Astrocyte (in vitro differentiated cells and primary cell): ENCODE measurements around the gene KIRREL3. TPM values are rescaled to one million over a fixed set of nuclear protein-coding genes. Genes with fewer than 3 reads are reported as not detected.
A peak's percentile ranks its signal among the peaks of the same experiment; 100 is the strongest.

Experiments used
- DNase-seq: peaks from one replicate; pipeline ENCODE4 v3.0.0-alpha.2; 2010; ENCODE audit warnings: low read depth
- FAIRE-seq: peaks from 2 replicates; lab custom pipeline; 2011; peaks lifted over from hg19 to GRCh38; lab: Jason Lieb, UNC
- H2AFZ ChIP-seq: 2 replicates; pipeline ENCODE4 v1.6.0; 2012; ENCODE audit warnings: low read depth, low read length, inconsistent platforms
- H3K27ac ChIP-seq: 2 replicates; pipeline ENCODE4 v1.5.1; 2011; ENCODE audit warnings: low read depth, low read length, inconsistent platforms
- H3K27me3 ChIP-seq: 2 replicates; pipeline ENCODE4 v1.6.0; 2011; ENCODE audit warnings: low read length, inconsistent platforms; ENCODE audit not compliant: insufficient read depth
- H3K36me3 ChIP-seq: 2 replicates; pipeline ENCODE4 v1.5.1; 2011; ENCODE audit warnings: low read length, inconsistent platforms; ENCODE audit not compliant: insufficient read depth
- H3K4me1 ChIP-seq: 2 replicates; pipeline ENCODE4 v1.5.1; 2011; ENCODE audit warnings: low read length, inconsistent platforms; ENCODE audit not compliant: insufficient read depth
- H3K4me2 ChIP-seq: 2 replicates; pipeline ENCODE4 v1.6.0; 2012; ENCODE audit warnings: low read length, inconsistent platforms
- H3K4me3 ChIP-seq: 2 replicates; pipeline ENCODE4 v1.5.1; 2011; ENCODE audit warnings: low read depth, mild to moderate bottlenecking, low read length, inconsistent platforms; ENCODE audit not compliant: insufficient read depth
- H3K79me2 ChIP-seq: 2 replicates; pipeline ENCODE4 v1.6.0; 2012; ENCODE audit warnings: mild to moderate bottlenecking, low read length, inconsistent platforms; ENCODE audit not compliant: insufficient read depth
- H3K9ac ChIP-seq: 2 replicates; pipeline ENCODE4 v1.6.0; 2012; ENCODE audit warnings: mild to moderate bottlenecking, low read length, inconsistent platforms
- H3K9me3 ChIP-seq: 2 replicates; pipeline ENCODE4 v1.5.1; 2012; ENCODE audit warnings: low read depth, mild to moderate bottlenecking, low read length, inconsistent platforms; ENCODE audit not compliant: insufficient read depth
- H4K20me1 ChIP-seq: 2 replicates; pipeline ENCODE4 v1.6.0; 2012; ENCODE audit warnings: low read length, inconsistent platforms; ENCODE audit not compliant: insufficient read depth
- H3K27ac Mint-ChIP-seq: one replicate; pipeline ENCODE4 v1.8.0; 2021; ENCODE audit warnings: mild to moderate bottlenecking, mixed read lengths; ENCODE audit not compliant: unreplicated experiment
- H3K27me3 Mint-ChIP-seq: one replicate; pipeline ENCODE4 v1.8.0; 2021; ENCODE audit warnings: low read depth, mixed read lengths; ENCODE audit not compliant: unreplicated experiment
- H3K36me3 Mint-ChIP-seq: one replicate; pipeline ENCODE4 v1.8.0; 2021; ENCODE audit warnings: low read depth, mixed read lengths; ENCODE audit not compliant: unreplicated experiment
- H3K4me1 Mint-ChIP-seq: one replicate; pipeline ENCODE4 v1.8.0; 2021; ENCODE audit warnings: low read depth, mixed read lengths; ENCODE audit not compliant: unreplicated experiment
- H3K4me3 Mint-ChIP-seq: one replicate; pipeline ENCODE4 v1.8.0; 2021; ENCODE audit warnings: mild to moderate bottlenecking, moderate library complexity, mixed read lengths; ENCODE audit not compliant: unreplicated experiment
- H3K9me3 Mint-ChIP-seq: one replicate; pipeline ENCODE4 v1.8.0; 2021; ENCODE audit warnings: mild to moderate bottlenecking, mixed read lengths; ENCODE audit not compliant: unreplicated experiment
- CTCF ChIP-seq: IDR thresholded peaks from 2 replicates; pipeline ENCODE4 v1.5.1; 2011; ENCODE audit warnings: low read depth, mild to moderate bottlenecking, inconsistent platforms, low read length, moderate library complexity; ENCODE audit not compliant: insufficient read depth
- EZH2 ChIP-seq: IDR thresholded peaks from 2 replicates; pipeline ENCODE4 v1.6.1; 2012; ENCODE audit warnings: mild to moderate bottlenecking, low read length, inconsistent platforms; ENCODE audit not compliant: insufficient read depth
- total RNA-seq: library from RNA; stranded (reverse); gene quantifications from 2 replicates; pipeline ENCODE4 v1.2.1, GENCODE V29; 2021

KIRREL3 gene
- total RNA-seq, 1 donor from 2014 or later = 0.91 TPM

GRCh38 chr11:126731576-126732142 lies 268.9 kb downstream of the KIRREL3 start:
- Histone ChIP-seq H3K79me2 (no peaks in the 10 kb centered on the region), H3K4me2 (no peak overlapping the region), H3K4me3 (no peak overlapping the region), H3K9me3 (no peaks in the 10 kb centered on the region), H2AFZ (no peak overlapping the region), H3K27me3 (no peaks in the 10 kb centered on the region), H3K4me1 (no peaks in the 10 kb centered on the region), H3K36me3 (no peaks in the 10 kb centered on the region), H3K27ac (no peak overlapping the region), H4K20me1 (no peaks in the 10 kb centered on the region), H3K9ac (no peak overlapping the region)
- Mint-ChIP-seq H3K36me3 (peaks cover 3% of the 10 kb centered on the region), H3K4me1 (no peaks in the 10 kb centered on the region), H3K27me3 (peaks cover 48% of the 10 kb centered on the region), H3K4me3 (no peak overlapping the region), H3K27ac (no peak overlapping the region), H3K9me3 (peaks cover 4% of the 10 kb centered on the region)
- DNase-seq (no peak), FAIRE-seq (no peak)
- TF ChIP-seq EZH2 (no peak), CTCF (no peak)

- no peaks in the 10 kb centered on the region for H3K4me1 Mint-ChIP-seq
- H3K27ac Mint-ChIP-seq = peak overlapping the region; percentile 43
- no peak overlapping the region for H3K4me3 Mint-ChIP-seq
- H3K9me3 Mint-ChIP-seq = peaks cover 4% of the 10 kb centered on the region
- Histone ChIP-seq H3K4me1 (no peaks in the 10 kb centered on the region), H3K36me3 (no peaks in the 10 kb centered on the region), H3K4me3 (no peak overlapping the region), H3K9me3 (no peaks in the 10 kb centered on the region), H3K79me2 (no peaks in the 10 kb centered on the region), H3K4me2 (no peak overlapping the region), H3K27ac (no peak overlapping the region), H3K9ac (no peak overlapping the region), H3K27me3 (no peaks in the 10 kb centered on the region), H4K20me1 (no peaks in the 10 kb centered on the region), H2AFZ (no peak overlapping the region)
- FAIRE-seq = no peak
- TF ChIP-seq EZH2 (no peak), CTCF (no peak)
- H3K27me3 Mint-ChIP-seq = peaks cover 49% of the 10 kb centered on the region
- peak; percentile 36 for DNase-seq
- peaks cover 3% of the 10 kb centered on the region for H3K36me3 Mint-ChIP-seq
These were observed 273.2 kb downstream of the KIRREL3 start for GRCh38 chr11:126727381-126727780.

GRCh38 chr11:126725521-126725920 lies 275.0 kb downstream of the KIRREL3 start:
- H3K27ac Mint-ChIP-seq = no peak overlapping the region
- Histone ChIP-seq H2AFZ (no peak overlapping the region), H4K20me1 (no peaks in the 10 kb centered on the region), H3K36me3 (no peaks in the 10 kb centered on the region), H3K9me3 (no peaks in the 10 kb centered on the region), H3K4me3 (no peak overlapping the region), H3K4me1 (no peaks in the 10 kb centered on the region), H3K27me3 (no peaks in the 10 kb centered on the region), H3K4me2 (no peak overlapping the region), H3K27ac (no peak overlapping the region), H3K9ac (no peak overlapping the region), H3K79me2 (no peaks in the 10 kb centered on the region)
- H3K4me1 Mint-ChIP-seq = peaks cover 3% of the 10 kb centered on the region
- peaks cover 43% of the 10 kb centered on the region for H3K27me3 Mint-ChIP-seq
- peaks cover 3% of the 10 kb centered on the region for H3K36me3 Mint-ChIP-seq
- TF ChIP-seq EZH2 = no peak
- TF ChIP-seq CTCF = no peak
- DNase-seq (no peak), FAIRE-seq (no peak)
- H3K9me3 Mint-ChIP-seq = peaks cover 4% of the 10 kb centered on the region
- no peak overlapping the region for H3K4me3 Mint-ChIP-seq
